Amygdala (tissue), 56 donors: ENCODE data around the gene GRB7.
"Not testable (repeated sequence)": the region's sequence is repeated elsewhere in the genome, so short reads cannot be mapped to it uniquely, and the experiment has no call there.

Experiments used
- DNase-seq, 56 donors: peaks; one replicate each; lab custom pipeline; 2025; lab: John Stamatoyannopoulos, UW

Gene GRB7

GRCh38 chr17:39750131-39751015 lies 12.6 kb downstream of the GRB7 start:
- no peak for DNase-seq

GRCh38 chr17:39751016-39751543 lies 13.3 kb downstream of the GRB7 start:
- no peak for DNase-seq

- no peak for DNase-seq
Observed at GRCh38 chr17:39751637-39752036, 13.9 kb downstream of the GRB7 start.

- DNase-seq = no peak
Observed at GRCh38 chr17:39752241-39752881, 14.6 kb downstream of the GRB7 start.

- peak in 6 of 56 donors; percentile 29 to 66 (median 54) for DNase-seq
Observed at GRCh38 chr17:39753514-39754160, 15.9 kb downstream of the GRB7 start.

- peak in 55 of 56 donors; percentile 22 to 90 (median 74) for DNase-seq
Observed at GRCh38 chr17:39754161-39754957, 16.6 kb downstream of the GRB7 start.

DNA sequence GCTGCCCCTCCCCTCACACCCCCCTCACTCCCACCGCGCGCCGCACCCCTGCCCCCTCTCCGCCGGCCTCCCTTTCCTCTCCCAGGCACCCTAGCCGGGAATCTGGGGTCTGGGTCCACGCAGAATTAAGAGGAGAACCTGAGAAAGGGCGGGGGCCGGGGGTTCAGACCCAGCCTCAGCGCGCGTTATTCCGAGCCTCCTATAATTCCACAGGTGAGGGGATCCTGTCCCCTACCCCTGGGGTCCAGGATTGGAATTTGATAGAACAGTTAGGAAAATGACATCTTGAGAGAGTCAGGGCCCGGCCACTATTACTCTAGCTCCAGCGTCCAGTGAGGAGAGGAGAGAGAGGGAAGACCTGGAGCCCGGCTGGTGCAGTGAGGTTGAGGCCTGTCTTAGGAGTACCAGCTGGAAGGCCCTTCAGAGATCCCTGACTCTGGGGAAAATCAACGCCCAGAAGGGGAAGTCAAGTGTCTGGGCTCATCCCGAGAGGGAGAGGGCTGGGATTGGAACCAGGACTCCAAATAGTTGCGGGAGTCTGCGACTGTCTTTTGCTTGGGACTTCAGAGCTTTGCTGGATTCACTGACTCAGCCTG lies 17.3 kb downstream of the GRB7 start:
- DNase-seq = peak in 4 of 56 donors; percentile 8 to 24 (median 10)

DNA sequence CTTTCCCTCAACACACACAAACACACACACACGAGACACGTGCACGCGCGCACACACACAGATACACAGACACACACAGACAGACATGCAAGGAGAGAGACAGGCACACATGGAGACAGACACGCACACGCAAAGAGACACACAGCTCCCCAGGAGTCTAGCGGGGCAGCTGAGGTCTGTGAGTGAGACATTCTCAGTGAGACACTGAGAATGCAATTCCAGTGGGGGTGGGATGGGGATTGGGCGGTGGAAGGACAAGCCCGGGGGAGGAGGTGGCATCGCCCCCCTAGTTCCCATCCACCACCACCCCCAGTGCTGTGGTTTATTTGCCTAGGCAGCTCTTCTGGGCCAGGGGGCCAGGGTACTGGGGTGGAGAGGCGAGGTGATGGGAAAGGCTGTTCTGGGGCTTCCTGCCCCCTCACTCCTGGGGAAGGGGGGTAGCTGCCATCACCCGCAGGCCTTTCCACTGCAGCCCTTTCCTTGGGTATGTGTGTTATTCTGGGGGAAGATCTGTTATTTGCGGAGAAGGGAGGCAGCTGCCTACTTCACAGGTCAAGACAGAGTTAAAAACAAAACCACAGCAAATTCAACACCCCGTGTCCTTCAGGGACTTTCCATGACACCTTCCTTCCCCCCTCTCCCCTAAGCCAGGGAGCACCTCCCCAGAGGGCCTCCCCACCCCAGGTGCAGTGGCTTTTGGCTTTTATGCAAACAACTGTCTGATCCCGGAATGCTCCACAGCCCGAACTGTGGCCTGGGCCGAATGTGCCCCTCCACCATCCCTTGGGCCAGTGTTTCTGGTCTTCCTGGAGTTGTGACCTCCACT lies 18.0 kb downstream of the GRB7 start:
- no peak for DNase-seq

GRCh38 chr17:39756380-39757079 lies 18.8 kb downstream of the GRB7 start:
- DNase-seq = no peak

- no peak for DNase-seq
Observed at GRCh38 chr17:39757176-39757662, 19.5 kb downstream of the GRB7 start.

- no peak for DNase-seq
Observed at GRCh38 chr17:39757931-39758873, 20.5 kb downstream of the GRB7 start.

DNA sequence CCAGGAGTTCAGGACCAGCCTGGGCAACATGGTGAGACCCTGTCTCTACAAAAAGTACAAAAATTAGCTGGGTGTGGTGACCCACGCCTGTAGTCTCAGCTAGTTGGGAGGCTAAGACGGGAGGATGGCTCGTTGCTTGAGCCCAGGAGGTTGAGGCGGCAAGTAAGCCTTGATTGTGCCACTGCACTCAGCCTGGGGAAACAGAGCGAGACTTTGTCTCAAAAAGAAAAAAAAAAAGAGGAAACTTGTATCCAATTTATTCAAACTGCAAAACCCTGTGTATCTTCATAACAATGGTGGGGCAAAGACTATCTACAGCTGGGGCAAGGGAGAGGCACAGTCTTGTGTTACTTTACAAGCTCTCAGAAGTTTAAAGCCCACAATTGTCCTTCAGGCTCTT lies 21.5 kb downstream of the GRB7 start:
- no peak for DNase-seq

- DNase-seq = no peak
Observed at GRCh38 chr17:39761861-39762496, 24.2 kb downstream of the GRB7 start.

- DNase-seq = no peak
Observed at GRCh38 chr17:39763051-39763820, 25.5 kb downstream of the GRB7 start.

- not testable (repeated sequence) for DNase-seq
Observed at GRCh38 chr17:39764171-39764570, 26.4 kb downstream of the GRB7 start.

DNA sequence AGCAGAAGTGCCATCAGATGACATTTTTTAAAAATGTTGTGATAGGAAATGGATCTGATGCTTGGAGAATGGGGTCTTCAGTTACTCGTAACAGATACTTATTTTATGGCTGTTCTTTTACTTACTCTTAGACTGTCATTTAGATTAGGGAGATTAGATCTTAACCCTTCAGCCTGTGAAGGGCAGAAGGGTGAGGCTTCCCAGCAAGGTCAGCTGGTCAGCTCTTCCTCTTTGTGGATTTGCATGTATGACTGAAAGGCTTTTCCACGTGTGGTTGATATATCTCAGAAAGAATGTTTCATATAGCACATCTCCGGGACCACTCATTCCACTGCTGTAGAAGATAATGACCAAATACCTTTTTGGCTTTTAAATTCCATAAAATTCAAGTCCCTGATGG lies 27.4 kb downstream of the GRB7 start:
- DNase-seq = no peak
